Measurements from ENCODE around the gene LAG3.
A peak's percentile ranks its signal among the peaks of the same experiment; 100 is the strongest.

DNA sequence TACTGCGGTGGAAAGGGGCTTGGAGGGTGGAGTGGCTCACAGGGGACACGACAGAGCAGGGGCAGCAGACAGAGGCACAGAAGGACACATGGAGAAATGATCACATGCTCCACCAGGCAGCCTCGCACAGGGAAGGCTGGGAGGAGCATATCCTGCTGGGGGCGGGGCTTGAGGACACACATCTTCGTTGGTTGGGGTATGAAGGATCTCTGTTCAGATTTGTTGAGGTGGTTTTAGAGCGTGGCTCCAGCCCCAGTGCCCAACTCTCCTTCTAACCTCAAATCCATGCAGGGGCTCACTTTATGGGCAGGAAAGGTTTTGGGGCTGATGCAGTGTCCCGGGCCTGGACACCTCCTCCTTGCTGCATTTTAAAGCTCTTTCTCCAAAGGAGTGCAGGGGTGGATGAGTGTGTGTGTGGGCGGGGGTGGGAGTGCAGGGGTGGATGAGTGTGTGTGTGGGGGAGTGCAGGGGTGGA, 55.2 kb downstream of the LAG3 start:
- TF ChIP-seq, protein P1, sequence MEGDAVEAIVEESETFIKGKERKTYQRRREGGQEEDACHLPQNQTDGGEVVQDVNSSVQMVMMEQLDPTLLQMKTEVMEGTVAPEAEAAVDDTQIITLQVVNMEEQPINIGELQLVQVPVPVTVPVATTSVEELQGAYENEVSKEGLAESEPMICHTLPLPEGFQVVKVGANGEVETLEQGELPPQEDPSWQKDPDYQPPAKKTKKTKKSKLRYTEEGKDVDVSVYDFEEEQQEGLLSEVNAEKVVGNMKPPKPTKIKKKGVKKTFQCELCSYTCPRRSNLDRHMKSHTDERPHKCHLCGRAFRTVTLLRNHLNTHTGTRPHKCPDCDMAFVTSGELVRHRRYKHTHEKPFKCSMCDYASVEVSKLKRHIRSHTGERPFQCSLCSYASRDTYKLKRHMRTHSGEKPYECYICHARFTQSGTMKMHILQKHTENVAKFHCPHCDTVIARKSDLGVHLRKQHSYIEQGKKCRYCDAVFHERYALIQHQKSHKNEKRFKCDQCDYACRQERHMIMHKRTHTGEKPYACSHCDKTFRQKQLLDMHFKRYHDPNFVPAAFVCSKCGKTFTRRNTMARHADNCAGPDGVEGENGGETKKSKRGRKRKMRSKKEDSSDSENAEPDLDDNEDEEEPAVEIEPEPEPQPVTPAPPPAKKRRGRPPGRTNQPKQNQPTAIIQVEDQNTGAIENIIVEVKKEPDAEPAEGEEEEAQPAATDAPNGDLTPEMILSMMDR (IDR thresholded peaks at IDR 0.05 in 2 of 3, conservative IDR thresholded peaks at IDR 0.05 in 1 of 3; ENCODE audit: borderline replicate concordance in 1 of 3, insufficient read depth in 1 of 3, low read depth in 2 of 3, low read length in 2 of 3) = no peak
- no peak for TF ChIP-seq SRF (IDR thresholded peaks at IDR 0.05; ENCODE audit: low read depth)
- TF ChIP-seq, protein P2, sequence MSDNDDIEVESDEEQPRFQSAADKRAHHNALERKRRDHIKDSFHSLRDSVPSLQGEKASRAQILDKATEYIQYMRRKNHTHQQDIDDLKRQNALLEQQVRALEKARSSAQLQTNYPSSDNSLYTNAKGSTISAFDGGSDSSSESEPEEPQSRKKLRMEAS (IDR thresholded peaks at IDR 0.05) = no peak
- no peak for TF ChIP-seq JUND (IDR thresholded peaks at IDR 0.05)
- no peak for TF ChIP-seq SP1 (IDR thresholded peaks at IDR 0.05; ENCODE audit: low read depth)
- TF ChIP-seq POLR2A (IDR thresholded peaks at IDR 0.05; ENCODE audit: borderline replicate concordance, extremely low read depth, insufficient read depth, insufficient read length) = peak; percentile 81
- TF ChIP-seq, protein P3, sequence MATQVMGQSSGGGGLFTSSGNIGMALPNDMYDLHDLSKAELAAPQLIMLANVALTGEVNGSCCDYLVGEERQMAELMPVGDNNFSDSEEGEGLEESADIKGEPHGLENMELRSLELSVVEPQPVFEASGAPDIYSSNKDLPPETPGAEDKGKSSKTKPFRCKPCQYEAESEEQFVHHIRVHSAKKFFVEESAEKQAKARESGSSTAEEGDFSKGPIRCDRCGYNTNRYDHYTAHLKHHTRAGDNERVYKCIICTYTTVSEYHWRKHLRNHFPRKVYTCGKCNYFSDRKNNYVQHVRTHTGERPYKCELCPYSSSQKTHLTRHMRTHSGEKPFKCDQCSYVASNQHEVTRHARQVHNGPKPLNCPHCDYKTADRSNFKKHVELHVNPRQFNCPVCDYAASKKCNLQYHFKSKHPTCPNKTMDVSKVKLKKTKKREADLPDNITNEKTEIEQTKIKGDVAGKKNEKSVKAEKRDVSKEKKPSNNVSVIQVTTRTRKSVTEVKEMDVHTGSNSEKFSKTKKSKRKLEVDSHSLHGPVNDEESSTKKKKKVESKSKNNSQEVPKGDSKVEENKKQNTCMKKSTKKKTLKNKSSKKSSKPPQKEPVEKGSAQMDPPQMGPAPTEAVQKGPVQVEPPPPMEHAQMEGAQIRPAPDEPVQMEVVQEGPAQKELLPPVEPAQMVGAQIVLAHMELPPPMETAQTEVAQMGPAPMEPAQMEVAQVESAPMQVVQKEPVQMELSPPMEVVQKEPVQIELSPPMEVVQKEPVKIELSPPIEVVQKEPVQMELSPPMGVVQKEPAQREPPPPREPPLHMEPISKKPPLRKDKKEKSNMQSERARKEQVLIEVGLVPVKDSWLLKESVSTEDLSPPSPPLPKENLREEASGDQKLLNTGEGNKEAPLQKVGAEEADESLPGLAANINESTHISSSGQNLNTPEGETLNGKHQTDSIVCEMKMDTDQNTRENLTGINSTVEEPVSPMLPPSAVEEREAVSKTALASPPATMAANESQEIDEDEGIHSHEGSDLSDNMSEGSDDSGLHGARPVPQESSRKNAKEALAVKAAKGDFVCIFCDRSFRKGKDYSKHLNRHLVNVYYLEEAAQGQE (IDR thresholded peaks at IDR 0.05; ENCODE audit: low read depth) = no peak
- no peak for TF ChIP-seq EZH2 (IDR thresholded peaks at IDR 0.05)
- TF ChIP-seq CEBPB (IDR thresholded peaks at IDR 0.05; ENCODE audit: low read depth) = no peak
- no peak for TF ChIP-seq TCF7L2 (IDR thresholded peaks at IDR 0.05; ENCODE audit: borderline replicate concordance, extremely low read depth, insufficient read depth, insufficient read length)
- TF ChIP-seq, protein P4, sequence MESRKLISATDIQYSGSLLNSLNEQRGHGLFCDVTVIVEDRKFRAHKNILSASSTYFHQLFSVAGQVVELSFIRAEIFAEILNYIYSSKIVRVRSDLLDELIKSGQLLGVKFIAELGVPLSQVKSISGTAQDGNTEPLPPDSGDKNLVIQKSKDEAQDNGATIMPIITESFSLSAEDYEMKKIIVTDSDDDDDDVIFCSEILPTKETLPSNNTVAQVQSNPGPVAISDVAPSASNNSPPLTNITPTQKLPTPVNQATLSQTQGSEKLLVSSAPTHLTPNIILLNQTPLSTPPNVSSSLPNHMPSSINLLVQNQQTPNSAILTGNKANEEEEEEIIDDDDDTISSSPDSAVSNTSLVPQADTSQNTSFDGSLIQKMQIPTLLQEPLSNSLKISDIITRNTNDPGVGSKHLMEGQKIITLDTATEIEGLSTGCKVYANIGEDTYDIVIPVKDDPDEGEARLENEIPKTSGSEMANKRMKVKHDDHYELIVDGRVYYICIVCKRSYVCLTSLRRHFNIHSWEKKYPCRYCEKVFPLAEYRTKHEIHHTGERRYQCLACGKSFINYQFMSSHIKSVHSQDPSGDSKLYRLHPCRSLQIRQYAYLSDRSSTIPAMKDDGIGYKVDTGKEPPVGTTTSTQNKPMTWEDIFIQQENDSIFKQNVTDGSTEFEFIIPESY (IDR thresholded peaks at IDR 0.05; ENCODE audit: extremely low read depth, insufficient replicate concordance, low read length) = no peak
- TF ChIP-seq EZH2phosphoT487 (IDR thresholded peaks at IDR 0.05; ENCODE audit: borderline replicate concordance) = no peak
- TF ChIP-seq ZNF274 (IDR thresholded peaks at IDR 0.05; ENCODE audit: low read depth, low read length) = no peak
- TF ChIP-seq, protein P5, sequence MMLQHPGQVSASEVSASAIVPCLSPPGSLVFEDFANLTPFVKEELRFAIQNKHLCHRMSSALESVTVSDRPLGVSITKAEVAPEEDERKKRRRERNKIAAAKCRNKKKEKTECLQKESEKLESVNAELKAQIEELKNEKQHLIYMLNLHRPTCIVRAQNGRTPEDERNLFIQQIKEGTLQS (IDR thresholded peaks at IDR 0.05) = no peak

Measured in HCT116 (cell line).